Adrenal gland (tissue), 5 donors: ENCODE measurements around the gene OSGIN1.

ENCODE experiments used
- POLR2A ChIP-seq, 2 donors: fragments of 450-650 bp; IDR thresholded peaks; one replicate each; pipeline ENCODE4 v1.6.1; 2017; ENCODE audit warnings: antibody characterized with exemption in 2 of 2, mild to moderate bottlenecking in 2 of 2, moderate library complexity in 1 of 2
- TF ChIP-seq, protein P1 (sequence below), 6 experiments: fragments of 450-650 bp in 4 of 6; fragments of 200-600 bp in 2 of 6; sonication (generic) in 1 of 6; IDR thresholded peaks; 1 replicate in 5 of 6; 2 replicates in 1 of 6; pipeline versions ENCODE4 v1.5.1 to v1.8.0; 2016 to 2021; ENCODE audit warnings: antibody characterized with exemption in 6 of 6, mild to moderate bottlenecking in 2 of 6, moderate library complexity in 1 of 6
- donor health status: DM: no; HTN: no; CAD: no.

DNA sequence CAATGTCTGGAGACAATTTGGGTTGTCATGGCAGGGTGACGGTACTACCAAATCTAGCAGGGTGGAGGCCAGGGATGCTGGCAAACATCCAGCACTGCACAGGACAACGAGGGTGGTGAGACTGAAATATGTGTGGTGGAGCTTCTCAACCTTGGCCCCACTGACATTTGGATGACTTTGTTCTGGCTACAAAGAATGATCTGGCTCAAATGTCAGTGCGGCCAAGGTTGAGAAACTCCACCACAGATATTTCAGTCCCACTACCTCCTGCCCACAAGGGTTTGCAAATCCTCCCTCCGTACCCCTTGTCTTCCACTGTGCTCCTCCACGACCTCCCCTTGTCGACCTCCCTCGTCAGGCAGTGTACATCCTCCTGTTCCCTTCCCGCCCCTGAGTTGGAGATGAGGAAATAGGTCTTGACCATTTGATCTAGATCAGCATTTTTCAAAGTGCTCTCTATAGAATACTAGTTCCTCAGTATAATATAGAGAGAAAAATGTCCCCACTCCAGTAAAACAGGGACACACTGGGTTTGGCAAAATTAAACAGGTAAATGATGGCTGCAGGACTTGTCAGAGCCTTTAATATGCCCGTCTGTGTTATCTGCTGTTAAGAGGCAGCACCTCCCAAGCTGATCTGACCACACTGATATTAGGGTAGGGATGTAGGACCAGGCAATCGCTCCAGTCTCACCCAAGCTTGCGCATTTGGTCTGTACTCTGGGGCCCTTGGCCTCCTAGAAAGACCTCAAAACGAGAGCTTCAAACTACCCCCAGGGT lies 6.8 kb downstream of the OSGIN1 start:
- TF ChIP-seq, protein P1, sequence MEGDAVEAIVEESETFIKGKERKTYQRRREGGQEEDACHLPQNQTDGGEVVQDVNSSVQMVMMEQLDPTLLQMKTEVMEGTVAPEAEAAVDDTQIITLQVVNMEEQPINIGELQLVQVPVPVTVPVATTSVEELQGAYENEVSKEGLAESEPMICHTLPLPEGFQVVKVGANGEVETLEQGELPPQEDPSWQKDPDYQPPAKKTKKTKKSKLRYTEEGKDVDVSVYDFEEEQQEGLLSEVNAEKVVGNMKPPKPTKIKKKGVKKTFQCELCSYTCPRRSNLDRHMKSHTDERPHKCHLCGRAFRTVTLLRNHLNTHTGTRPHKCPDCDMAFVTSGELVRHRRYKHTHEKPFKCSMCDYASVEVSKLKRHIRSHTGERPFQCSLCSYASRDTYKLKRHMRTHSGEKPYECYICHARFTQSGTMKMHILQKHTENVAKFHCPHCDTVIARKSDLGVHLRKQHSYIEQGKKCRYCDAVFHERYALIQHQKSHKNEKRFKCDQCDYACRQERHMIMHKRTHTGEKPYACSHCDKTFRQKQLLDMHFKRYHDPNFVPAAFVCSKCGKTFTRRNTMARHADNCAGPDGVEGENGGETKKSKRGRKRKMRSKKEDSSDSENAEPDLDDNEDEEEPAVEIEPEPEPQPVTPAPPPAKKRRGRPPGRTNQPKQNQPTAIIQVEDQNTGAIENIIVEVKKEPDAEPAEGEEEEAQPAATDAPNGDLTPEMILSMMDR (IDR thresholded peaks at IDR 0.05): no peak
- no peak for TF ChIP-seq POLR2A (IDR thresholded peaks at IDR 0.05)
